ENCODE measurements around the gene ZNF593OS.

ZNF593OS gene

GRCh38 chr1:26213335-26213905 is 41.8 kb upstream of the ZNF593OS start:
- no peak for TF ChIP-seq CTCF (conservative IDR thresholded peaks at IDR 0.05; ENCODE audit: low read depth)
- DNase-seq (ENCODE audit: low spot score), result no peak
- ChIA-PET CTCF (interaction anchor here (0.6 to 1.9 kb wide), 2 partner anchors 204 to 237 kb away, joined by 3 to 5 read pairs; no protein-coding TSS in a partner anchor), POLR2A (ENCODE audit: low non-redundant PET) (no interaction called here)
- no peak overlapping the region for H3K27ac ChIP-seq

- ChIA-PET POLR2A (ENCODE audit: low non-redundant PET) (no interaction called here), CTCF (interaction anchor here (0.5 to 2.1 kb wide), 4 partner anchors 21 to 998 kb away, joined by 3 to 14 read pairs (median 6); partner anchors contain the start of gene CEP85)
- DNase-seq (ENCODE audit: low spot score), result no peak
- H3K27ac ChIP-seq, result no peak overlapping the region
- TF ChIP-seq CTCF (conservative IDR thresholded peaks at IDR 0.05; ENCODE audit: low read depth), result no peak
Observed at GRCh38 chr1:26212726-26213125, 41.1 kb upstream of the ZNF593OS start.

GRCh38 chr1:26210147-26210870 is 38.7 kb upstream of the ZNF593OS start:
- DNase-seq (ENCODE audit: low spot score), result no peak
- CTCF ChIA-PET, result interaction anchor here (0.7 to 2.1 kb wide), 2 partner anchors 13 to 23 kb away, joined by 3 to 14 read pairs; partner anchors contain the start of gene CEP85

GRCh38 chr1:26203642-26204318 is 32.1 kb upstream of the ZNF593OS start:
- CTCF ChIA-PET, result no interaction called here
- no peak overlapping the region for H3K27ac ChIP-seq
- POLR2A ChIA-PET (ENCODE audit: low non-redundant PET), result no interaction called here
- no peak for TF ChIP-seq CTCF (conservative IDR thresholded peaks at IDR 0.05; ENCODE audit: low read depth)
- no peak for DNase-seq (ENCODE audit: low spot score)

More at GRCh38 chr1:26210147-26210870, 38.7 kb upstream of the ZNF593OS start:
- TF ChIP-seq CTCF (conservative IDR thresholded peaks at IDR 0.05; ENCODE audit: low read depth), result no peak
- H3K27ac ChIP-seq, result no peak overlapping the region
- POLR2A ChIA-PET (ENCODE audit: low non-redundant PET), result interaction anchor here (0.7 kb wide), 1 partner anchor 31 kb away, joined by 3 read pairs; no protein-coding TSS in a partner anchor

GRCh38 chr1:26200413-26200812 is 28.8 kb upstream of the ZNF593OS start:
- no peak for TF ChIP-seq CTCF (conservative IDR thresholded peaks at IDR 0.05; ENCODE audit: low read depth)
- DNase-seq (ENCODE audit: low spot score), result no peak
- POLR2A ChIA-PET (ENCODE audit: low non-redundant PET), result no interaction called here
- no peak overlapping the region for H3K27ac ChIP-seq
- CTCF ChIA-PET, result no interaction called here

GRCh38 chr1:26197813-26198212 is 26.2 kb upstream of the ZNF593OS start:
- ChIA-PET POLR2A (ENCODE audit: low non-redundant PET) (no interaction called here), CTCF (interaction anchor here (0.6 kb wide), 1 partner anchor 13 kb away, joined by 3 read pairs; no protein-coding TSS in a partner anchor)
- no peak overlapping the region for H3K27ac ChIP-seq
- TF ChIP-seq CTCF (conservative IDR thresholded peaks at IDR 0.05; ENCODE audit: low read depth), result no peak
- DNase-seq (ENCODE audit: low spot score), result no peak

All from RWPE1 (cell line).